ENCODE results near the gene FERMT3.

DNA sequence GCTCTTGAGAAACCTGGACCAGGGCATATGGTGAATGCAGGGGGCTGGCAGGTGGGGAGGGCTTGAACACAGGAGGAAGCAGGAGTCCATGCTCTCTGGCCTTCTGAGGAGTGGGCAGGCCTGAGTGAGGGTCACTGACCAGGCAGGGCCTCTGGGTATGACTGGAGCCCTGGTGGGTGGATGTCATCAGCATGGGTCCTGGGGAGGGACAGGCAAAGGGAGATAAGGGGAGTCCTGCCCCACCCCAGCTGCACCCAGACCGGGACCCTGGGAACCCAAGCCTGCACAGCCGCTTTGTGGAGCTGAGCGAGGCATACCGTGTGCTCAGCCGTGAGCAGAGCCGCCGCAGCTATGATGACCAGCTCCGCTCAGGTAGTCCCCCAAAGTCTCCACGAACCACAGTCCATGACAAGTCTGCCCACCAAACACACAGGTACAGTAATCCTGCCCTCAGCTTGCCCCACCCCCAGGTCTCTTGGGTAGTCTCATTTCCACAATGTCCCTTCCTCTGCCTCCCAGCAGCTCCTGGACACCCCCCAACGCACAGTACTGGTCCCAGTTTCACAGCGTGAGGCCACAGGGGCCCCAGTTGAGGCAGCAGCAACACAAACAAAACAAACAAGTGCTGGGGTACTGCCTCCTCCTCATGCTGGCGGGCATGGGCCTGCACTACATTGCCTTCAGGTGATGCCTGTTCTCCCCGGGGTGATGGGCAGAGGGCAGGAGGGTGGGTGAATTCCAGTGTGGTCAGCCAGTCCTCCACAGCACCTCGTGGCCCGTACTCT, 25.9 kb downstream of the FERMT3 start:
- no peak for TF ChIP-seq POLR2AphosphoS5 (IDR thresholded peaks at IDR 0.05; ENCODE audit: insufficient read depth in 1 of 2, low read depth in 1 of 2)
- TF ChIP-seq, protein P1, sequence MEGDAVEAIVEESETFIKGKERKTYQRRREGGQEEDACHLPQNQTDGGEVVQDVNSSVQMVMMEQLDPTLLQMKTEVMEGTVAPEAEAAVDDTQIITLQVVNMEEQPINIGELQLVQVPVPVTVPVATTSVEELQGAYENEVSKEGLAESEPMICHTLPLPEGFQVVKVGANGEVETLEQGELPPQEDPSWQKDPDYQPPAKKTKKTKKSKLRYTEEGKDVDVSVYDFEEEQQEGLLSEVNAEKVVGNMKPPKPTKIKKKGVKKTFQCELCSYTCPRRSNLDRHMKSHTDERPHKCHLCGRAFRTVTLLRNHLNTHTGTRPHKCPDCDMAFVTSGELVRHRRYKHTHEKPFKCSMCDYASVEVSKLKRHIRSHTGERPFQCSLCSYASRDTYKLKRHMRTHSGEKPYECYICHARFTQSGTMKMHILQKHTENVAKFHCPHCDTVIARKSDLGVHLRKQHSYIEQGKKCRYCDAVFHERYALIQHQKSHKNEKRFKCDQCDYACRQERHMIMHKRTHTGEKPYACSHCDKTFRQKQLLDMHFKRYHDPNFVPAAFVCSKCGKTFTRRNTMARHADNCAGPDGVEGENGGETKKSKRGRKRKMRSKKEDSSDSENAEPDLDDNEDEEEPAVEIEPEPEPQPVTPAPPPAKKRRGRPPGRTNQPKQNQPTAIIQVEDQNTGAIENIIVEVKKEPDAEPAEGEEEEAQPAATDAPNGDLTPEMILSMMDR (IDR thresholded peaks at IDR 0.05), result no peak
- TF ChIP-seq POLR2A (IDR thresholded peaks at IDR 0.05), result no peak
